GM10266 (cell line): Measurements from ENCODE around the gene EXOC3L2.

ENCODE experiments used
- DNase-seq: peaks from one replicate; pipeline ENCODE4 v3.0.0; 2012; ENCODE audit errors: extremely low spot score
- TF ChIP-seq, protein P1 (sequence below): IDR thresholded peaks from 2 replicates; pipeline ENCODE4 v1.5.1; 2012; ENCODE audit warnings: mild to moderate bottlenecking, low read depth; ENCODE audit not compliant: control insufficient read depth, insufficient read depth; ENCODE audit errors: missing control alignments

Gene EXOC3L2

DNA sequence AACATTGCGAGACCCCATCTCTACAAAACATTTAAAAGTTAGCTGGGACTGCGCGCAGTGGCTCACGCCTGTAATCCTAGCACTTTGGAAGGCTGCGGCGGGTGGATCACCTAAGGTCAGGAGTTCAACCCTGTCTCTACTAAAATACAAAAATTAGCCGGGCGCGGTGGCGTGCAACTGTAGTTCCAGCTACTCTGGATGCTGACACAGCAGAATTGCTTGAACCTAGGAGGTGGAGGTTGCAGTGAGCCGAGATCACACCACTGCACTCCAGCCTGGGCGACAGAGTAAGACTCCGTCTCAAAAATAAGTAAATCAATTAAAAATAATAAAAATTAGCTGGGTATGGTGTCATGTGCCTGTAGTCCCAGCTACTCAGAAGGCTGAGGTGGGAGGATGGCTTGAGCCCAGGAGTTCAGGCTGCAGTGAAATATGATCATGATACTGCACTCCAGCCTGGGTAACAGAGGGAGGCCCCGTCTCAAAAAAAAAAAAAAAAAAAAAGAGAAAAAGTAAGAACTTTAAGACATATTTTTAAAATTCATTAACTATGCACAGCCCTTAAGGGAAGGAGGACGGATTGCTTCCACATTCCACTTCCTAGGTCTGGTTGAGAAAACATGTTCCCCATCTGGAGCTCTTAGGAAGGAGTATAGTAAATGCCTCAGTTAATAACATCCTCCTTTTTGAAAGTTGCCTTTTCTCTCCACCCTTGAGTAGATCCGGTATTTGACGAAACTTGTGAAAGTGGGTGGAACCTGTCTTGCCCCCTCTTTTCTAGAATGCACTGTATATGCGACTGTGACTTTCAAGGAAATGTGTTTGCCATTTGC, 26.1 kb downstream of the EXOC3L2 start:
- TF ChIP-seq, protein P1, sequence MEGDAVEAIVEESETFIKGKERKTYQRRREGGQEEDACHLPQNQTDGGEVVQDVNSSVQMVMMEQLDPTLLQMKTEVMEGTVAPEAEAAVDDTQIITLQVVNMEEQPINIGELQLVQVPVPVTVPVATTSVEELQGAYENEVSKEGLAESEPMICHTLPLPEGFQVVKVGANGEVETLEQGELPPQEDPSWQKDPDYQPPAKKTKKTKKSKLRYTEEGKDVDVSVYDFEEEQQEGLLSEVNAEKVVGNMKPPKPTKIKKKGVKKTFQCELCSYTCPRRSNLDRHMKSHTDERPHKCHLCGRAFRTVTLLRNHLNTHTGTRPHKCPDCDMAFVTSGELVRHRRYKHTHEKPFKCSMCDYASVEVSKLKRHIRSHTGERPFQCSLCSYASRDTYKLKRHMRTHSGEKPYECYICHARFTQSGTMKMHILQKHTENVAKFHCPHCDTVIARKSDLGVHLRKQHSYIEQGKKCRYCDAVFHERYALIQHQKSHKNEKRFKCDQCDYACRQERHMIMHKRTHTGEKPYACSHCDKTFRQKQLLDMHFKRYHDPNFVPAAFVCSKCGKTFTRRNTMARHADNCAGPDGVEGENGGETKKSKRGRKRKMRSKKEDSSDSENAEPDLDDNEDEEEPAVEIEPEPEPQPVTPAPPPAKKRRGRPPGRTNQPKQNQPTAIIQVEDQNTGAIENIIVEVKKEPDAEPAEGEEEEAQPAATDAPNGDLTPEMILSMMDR, result no peak
- DNase-seq, result peak; percentile 10

DNA sequence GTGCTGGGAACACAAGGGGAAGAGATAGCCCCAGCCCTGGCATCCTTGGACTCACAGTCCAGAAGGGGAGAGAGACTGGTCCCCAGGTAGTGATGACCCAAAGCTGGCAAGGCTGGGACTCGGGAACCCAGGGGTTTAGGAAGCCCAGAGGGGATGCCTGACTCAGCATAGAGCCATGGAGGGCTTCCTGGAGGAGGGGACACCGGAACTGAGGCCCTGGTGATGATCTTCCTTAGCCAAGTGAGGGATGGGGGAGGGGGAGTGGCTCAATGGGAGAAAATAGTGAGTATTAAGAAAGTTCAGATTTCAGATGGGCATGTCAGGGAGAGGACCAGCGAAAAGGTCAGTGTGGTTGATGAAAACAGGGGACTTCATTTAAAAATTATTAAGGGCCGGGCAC, 26.8 kb downstream of the EXOC3L2 start:
- TF ChIP-seq, protein P1, result no peak
- peak; percentile 4 for DNase-seq

DNA sequence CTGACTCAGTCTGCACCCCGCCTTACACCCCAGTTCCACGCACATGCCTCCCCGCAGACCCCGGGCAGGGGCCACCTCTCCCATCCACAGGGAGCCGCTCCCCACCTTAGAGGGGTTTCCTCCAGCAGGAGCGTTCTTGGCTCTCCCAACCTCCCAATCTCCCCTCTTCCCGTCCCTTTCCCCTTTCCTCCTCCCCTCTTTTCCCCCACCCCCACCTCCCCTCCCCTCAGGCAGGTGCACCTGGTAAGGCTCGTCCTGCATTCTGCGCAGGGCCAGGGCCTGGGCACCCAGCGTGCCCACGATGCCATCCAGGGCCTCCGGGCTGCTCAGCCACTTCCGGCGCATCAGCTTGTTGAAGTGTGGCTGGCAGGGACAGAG, 27.3 kb downstream of the EXOC3L2 start:
- DNase-seq, result no peak
- TF ChIP-seq, protein P1, result no peak

DNA sequence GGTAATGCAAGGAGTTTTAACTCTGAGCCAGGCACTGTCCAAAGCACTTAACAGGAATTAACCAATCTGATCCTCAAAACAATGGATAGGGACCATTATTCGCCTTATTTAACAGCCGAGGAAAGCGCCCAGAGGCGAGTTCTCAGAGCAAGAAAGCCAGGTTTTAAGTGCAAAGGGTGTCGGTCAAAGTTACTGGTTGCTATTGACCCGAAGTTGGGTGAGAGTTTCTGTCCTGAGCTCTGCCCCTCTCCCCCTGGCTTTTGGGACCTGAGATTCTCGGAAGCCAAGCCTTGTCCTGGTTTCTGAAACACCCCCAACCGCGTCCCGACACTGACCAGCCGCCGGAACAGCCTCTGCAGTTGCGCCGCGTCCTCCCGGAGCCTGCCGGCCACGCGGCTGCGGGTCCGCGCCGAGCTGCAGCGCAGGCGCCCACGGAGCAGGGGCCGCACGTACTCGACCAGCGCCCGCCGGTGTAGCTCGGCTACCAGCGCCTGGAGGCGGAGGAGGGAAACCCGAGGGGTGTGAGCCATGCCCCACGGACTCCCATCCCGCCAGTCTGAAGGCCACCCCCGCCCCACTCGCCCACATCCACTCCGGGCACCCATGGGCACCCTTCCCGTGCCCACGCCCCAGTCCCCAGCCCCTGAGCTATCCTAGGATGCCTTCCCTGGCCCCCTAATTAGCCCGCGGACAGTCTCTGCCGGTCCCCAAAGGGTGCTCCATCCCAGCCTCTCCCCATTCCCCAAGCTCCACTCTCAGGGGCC, 27.8 kb downstream of the EXOC3L2 start:
- DNase-seq, result no peak
- TF ChIP-seq, protein P1, result no peak

DNA sequence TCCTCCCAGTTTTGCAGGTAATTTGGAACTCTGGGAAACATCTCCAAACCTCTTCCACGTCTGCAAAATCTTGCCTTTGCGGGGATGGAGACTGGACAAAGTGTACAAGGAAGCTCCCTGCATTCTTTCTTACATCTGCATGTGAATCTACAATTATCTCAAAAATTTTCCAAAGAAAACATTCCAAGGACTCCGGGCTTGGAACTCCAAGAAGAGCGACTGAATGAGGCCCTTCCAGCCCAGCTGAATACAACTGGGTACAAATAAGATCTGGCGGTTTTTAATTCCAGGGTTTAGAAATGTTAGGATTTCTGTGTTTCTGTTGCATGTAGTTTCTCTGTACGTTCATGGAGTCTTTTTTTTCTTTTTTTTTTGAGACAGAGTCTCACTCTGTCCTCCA, 28.5 kb downstream of the EXOC3L2 start:
- no peak for DNase-seq

DNA sequence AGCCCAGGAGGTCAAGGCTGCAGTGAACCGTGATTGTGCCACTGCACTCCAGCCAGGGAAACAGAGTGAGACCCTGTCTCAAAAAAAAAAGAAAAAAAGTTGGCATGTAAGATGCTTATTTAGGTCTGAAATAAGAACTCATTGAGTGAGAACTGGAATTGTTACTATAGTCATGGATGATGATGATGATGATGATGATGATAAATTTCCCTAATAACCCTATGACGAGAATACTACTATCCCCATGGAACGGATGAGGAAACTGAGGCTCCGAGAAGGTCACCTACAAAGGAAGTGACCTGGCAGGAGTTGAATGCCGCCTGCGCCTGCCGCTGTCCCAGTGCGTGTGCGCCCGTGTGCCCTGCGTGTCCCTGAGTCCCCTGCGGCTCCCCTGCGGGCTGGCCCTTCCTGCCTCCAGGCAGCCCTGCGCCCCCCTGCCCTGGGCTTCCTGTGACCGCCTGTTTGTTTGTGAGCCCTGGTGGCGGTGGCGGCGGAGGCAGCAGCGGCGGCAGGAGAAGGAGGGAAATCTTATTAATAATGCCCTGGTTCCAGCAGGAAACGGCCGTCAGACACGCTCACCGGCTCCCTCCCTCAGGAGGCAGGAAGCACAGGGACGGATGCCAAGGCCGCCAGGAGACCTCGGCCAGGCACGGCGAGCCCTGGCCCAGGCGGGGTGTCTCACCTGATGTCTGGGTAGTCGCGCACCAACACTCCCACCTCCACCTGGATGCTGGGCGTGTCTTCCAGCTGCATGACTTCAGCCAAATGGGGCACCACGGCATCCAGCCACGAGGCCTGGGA, 29.6 kb downstream of the EXOC3L2 start:
- TF ChIP-seq, protein P1, result no peak
- no peak for DNase-seq

More for the DNA sequence above, 28.5 kb downstream of the EXOC3L2 start:
- TF ChIP-seq, protein P1, result no peak
